NCI-H2227 treated with DMSO at 0.1 percent for 48 hours (cell line): ENCODE measurements around the gene ISCU.

ENCODE experiments used
- DNase-seq: peaks from one replicate; lab custom pipeline; 2025; lab: John Stamatoyannopoulos, UW

The ISCU gene

GRCh38 chr12:108562348-108563135 lies at the start of gene ISCU:
TSS of gene ISCU (plus strand) at chr12:108562596. CDS start at chr12:108562623, 27 bp downstream.
- peak; percentile 94 for DNase-seq

GRCh38 chr12:108514468-108514972 lies 47.9 kb upstream of the ISCU start:
- no peak for DNase-seq

GRCh38 chr12:108514973-108515814 lies 47.2 kb upstream of the ISCU start, which contains the start of gene FICD:
TSS of gene FICD (plus strand) at chr12:108515277. CDS start at chr12:108516973, 1,696 bp downstream.
- peak; percentile 99 for DNase-seq

GRCh38 chr12:108515916-108516315 lies 46.5 kb upstream of the ISCU start:
- DNase-seq = no peak

GRCh38 chr12:108516511-108517275 lies 45.7 kb upstream of the ISCU start:
- no peak for DNase-seq

- DNase-seq = no peak
Measured at GRCh38 chr12:108517288-108518100, 44.9 kb upstream of the ISCU start.

- no peak for DNase-seq
Measured at GRCh38 chr12:108518101-108518715, 44.2 kb upstream of the ISCU start.

- DNase-seq = no peak
Measured at GRCh38 chr12:108518716-108519496, 43.5 kb upstream of the ISCU start.

GRCh38 chr12:108519558-108519957 lies 42.8 kb upstream of the ISCU start:
- peak; percentile 3 for DNase-seq

- DNase-seq = no peak
Measured at GRCh38 chr12:108523365-108523764, 39.0 kb upstream of the ISCU start.

- DNase-seq = no peak
Measured at GRCh38 chr12:108525681-108526080, 36.7 kb upstream of the ISCU start.

GRCh38 chr12:108526482-108527165 lies 35.8 kb upstream of the ISCU start:
- no peak for DNase-seq

- peak; percentile 6 for DNase-seq
Measured at GRCh38 chr12:108527166-108527496, 35.3 kb upstream of the ISCU start.

GRCh38 chr12:108530161-108530560 lies 32.2 kb upstream of the ISCU start:
- no peak for DNase-seq

GRCh38 chr12:108531929-108532848 lies 30.2 kb upstream of the ISCU start:
- DNase-seq = no peak

- DNase-seq = no peak
Measured at GRCh38 chr12:108538146-108538545, 24.2 kb upstream of the ISCU start.

GRCh38 chr12:108538616-108539195 lies 23.7 kb upstream of the ISCU start:
- no peak for DNase-seq

GRCh38 chr12:108542320-108542719 lies 20.1 kb upstream of the ISCU start:
- DNase-seq = no peak
